GM23248 (cell line): ENCODE results near the gene SMIM44. TPM values are rescaled to one million over a fixed set of nuclear protein-coding genes. Genes with fewer than 3 reads are reported as not detected.
"Not testable (repeated sequence)": the region's sequence is repeated elsewhere in the genome, so short reads cannot be mapped to it uniquely, and the experiment has no call there.

ENCODE experiments used
- DNase-seq: peaks from one replicate; pipeline ENCODE4 v3.0.0-alpha.2; 2015
- H2AFZ ChIP-seq: fragments of 200-600 bp; sonication (generic); 2 replicates; pipeline ENCODE4 v1.6.1; 2016; ENCODE audit warnings: antibody characterized with exemption
- H3F3A ChIP-seq: fragments of 200-600 bp; sonication (generic); 2 replicates; pipeline ENCODE4 v1.6.1; 2016; ENCODE audit warnings: mild to moderate bottlenecking, antibody characterized with exemption, mixed run types; ENCODE audit not compliant: insufficient read depth
- H3K27ac ChIP-seq: fragments of 200-600 bp; sonication (generic); 2 replicates; pipeline ENCODE4 v1.5.1; 2016; ENCODE audit warnings: mild to moderate bottlenecking
- H3K27me3 ChIP-seq: fragments of 200-600 bp; sonication (generic); replicated peaks from 2 replicates; pipeline ENCODE4 v1.6.1; 2016; ENCODE audit warnings: mild to moderate bottlenecking; ENCODE audit not compliant: insufficient read depth
- H3K36me3 ChIP-seq: fragments of 200-600 bp; sonication (generic); 2 replicates; pipeline ENCODE4 v1.6.1; 2016; ENCODE audit warnings: low read depth, mild to moderate bottlenecking
- H3K4me1 ChIP-seq: fragments of 200-600 bp; sonication (generic); 2 replicates; pipeline ENCODE4 v1.6.1; 2016; ENCODE audit warnings: mild to moderate bottlenecking; ENCODE audit not compliant: insufficient read depth
- H3K4me2 ChIP-seq: fragments of 200-600 bp; sonication (generic); one replicate; pipeline ENCODE4 v1.6.1; 2016; ENCODE audit warnings: mild to moderate bottlenecking; ENCODE audit not compliant: unreplicated experiment
- H3K4me3 ChIP-seq: fragments of 200-600 bp; sonication (generic); 2 replicates; pipeline ENCODE4 v1.5.1; 2016; ENCODE audit warnings: mild to moderate bottlenecking
- H3K79me2 ChIP-seq: fragments of 200-600 bp; sonication (generic); 2 replicates; pipeline ENCODE4 v1.6.1; 2016; ENCODE audit warnings: mild to moderate bottlenecking; ENCODE audit not compliant: insufficient read depth
- H3K9ac ChIP-seq: fragments of 200-600 bp; sonication (generic); 2 replicates; pipeline ENCODE4 v1.6.1; 2016; ENCODE audit warnings: mild to moderate bottlenecking
- H3K9me2 ChIP-seq: fragments of 200-600 bp; sonication (generic); 2 replicates; pipeline ENCODE4 v1.6.1; 2016; ENCODE audit warnings: mixed run types, mild to moderate bottlenecking, moderate library complexity; ENCODE audit not compliant: insufficient read depth
- H3K9me3 ChIP-seq: fragments of 200-600 bp; sonication (generic); one replicate; pipeline ENCODE4 v1.6.1; 2017; ENCODE audit warnings: low read depth
- H4K20me1 ChIP-seq: fragments of 200-600 bp; sonication (generic); 2 replicates; pipeline ENCODE4 v1.6.0; 2016; ENCODE audit not compliant: insufficient read depth
- EZH2 ChIP-seq: fragments of 200-600 bp; sonication (generic); IDR thresholded peaks from 2 replicates; pipeline ENCODE4 v1.6.1; 2018; ENCODE audit warnings: antibody characterized with exemption, mild to moderate bottlenecking; ENCODE audit not compliant: insufficient read depth, poor library complexity, severe bottlenecking
- EZH2phosphoT487 ChIP-seq: fragments of 200-600 bp; sonication (generic); IDR thresholded peaks from 2 replicates; pipeline ENCODE4 v1.6.1; 2018; ENCODE audit warnings: antibody characterized with exemption, moderate library complexity, mild to moderate bottlenecking, low read depth; ENCODE audit not compliant: insufficient read depth
- WGBS, 2 experiments: methylation state at CpG; one replicate each; pipeline ENCODE4 v1.1.6; 2015 to 2017; ENCODE audit warnings: low lambda C conversion rate in 2 of 2, low coverage in 1 of 2; ENCODE audit errors: missing lambda C conversion rate in 2 of 2; 5-methylcytosine and 5-hydroxymethylcytosine counted together
- in situ Hi-C: fragments of 300-500 bp; cut with MboI; formaldehyde crosslinking; loops from 2 replicates; pipeline ENCODE4 v1.15.0; 2020
- polyA plus RNA-seq: library from polyadenylated mRNA; unstranded; fragments of >200 nt; fragmentation: Nextera tagmentation; extraction: Ambion mirVana; gene quantifications from 2 replicates; pipeline ENCODE4 v1.2.1, GENCODE V29; 2016
- total RNA-seq: library from RNA; depleted of rRNA; stranded (reverse); fragments of >200 nt; shearing (Covaris generic); gene quantifications from 2 replicates; pipeline ENCODE4 v1.2.3, GENCODE V29; 2014

The SMIM44 gene
- total and polyA plus RNA-seq, 2 experiments from 2014 or later: not detected

GRCh38 chr19:3508771-3509535 lies 25.7 kb upstream of the SMIM44 start:
- no peaks in the 10 kb centered on the region for H3K9me3 ChIP-seq
- in situ Hi-C loops: no loop called here
- no peaks in the 10 kb centered on the region for H3K27me3 ChIP-seq
- 89 to 93% methylated on average over 22 to 23 of the region's 23 CpGs for WGBS, 2 experiments
- no peaks in the 10 kb centered on the region for H3K9me2 ChIP-seq
- no peak for TF ChIP-seq EZH2phosphoT487
- TF ChIP-seq EZH2: no peak
- H3K79me2 ChIP-seq: peaks cover 77% of the 10 kb centered on the region
- peak overlapping the region; percentile 64 for H3K27ac ChIP-seq
- H3K4me3 ChIP-seq: no peak overlapping the region
- H3K4me1 ChIP-seq: peaks cover 8% of the 10 kb centered on the region; the same call in 1 of the 2 replicates
- no peaks in the 10 kb centered on the region for H3K36me3 ChIP-seq
- H2AFZ ChIP-seq: no peak overlapping the region
- H4K20me1 ChIP-seq: no peaks in the 10 kb centered on the region
- H3K9ac ChIP-seq: no peak overlapping the region
- no peak overlapping the region for H3K4me2 ChIP-seq
- H3F3A ChIP-seq: peaks cover 6% of the 10 kb centered on the region; the same call in 1 of the 2 replicates
- peak; percentile 18 for DNase-seq

DNA sequence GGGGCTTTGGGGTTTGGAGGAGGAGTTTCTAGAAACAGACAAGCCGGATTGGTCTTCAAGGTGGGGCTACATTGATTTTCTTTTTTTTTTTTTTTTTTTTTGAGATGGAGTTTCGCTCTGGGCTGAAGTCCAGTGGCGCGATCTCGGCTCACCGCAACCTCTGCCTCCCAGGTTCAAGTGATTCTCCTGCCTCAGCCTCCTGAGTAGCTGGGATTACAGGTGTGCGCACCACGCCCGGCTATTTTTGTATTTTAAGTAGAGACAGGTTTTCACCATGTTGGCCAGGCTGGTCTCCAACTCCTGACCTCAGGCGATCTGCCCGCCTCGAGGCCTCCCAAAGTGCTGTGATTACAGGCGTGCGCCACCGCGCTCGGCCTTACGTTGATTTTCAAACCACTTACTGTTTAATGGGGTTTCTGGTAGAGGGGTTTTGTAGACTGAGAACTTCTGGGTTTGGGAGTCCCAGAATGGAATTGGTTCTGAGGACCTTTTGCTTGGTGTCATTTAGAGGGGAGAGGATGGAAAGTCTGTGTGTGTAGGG lies 24.9 kb upstream of the SMIM44 start:
- H3K4me1 ChIP-seq: not testable (repeated sequence)

DNA sequence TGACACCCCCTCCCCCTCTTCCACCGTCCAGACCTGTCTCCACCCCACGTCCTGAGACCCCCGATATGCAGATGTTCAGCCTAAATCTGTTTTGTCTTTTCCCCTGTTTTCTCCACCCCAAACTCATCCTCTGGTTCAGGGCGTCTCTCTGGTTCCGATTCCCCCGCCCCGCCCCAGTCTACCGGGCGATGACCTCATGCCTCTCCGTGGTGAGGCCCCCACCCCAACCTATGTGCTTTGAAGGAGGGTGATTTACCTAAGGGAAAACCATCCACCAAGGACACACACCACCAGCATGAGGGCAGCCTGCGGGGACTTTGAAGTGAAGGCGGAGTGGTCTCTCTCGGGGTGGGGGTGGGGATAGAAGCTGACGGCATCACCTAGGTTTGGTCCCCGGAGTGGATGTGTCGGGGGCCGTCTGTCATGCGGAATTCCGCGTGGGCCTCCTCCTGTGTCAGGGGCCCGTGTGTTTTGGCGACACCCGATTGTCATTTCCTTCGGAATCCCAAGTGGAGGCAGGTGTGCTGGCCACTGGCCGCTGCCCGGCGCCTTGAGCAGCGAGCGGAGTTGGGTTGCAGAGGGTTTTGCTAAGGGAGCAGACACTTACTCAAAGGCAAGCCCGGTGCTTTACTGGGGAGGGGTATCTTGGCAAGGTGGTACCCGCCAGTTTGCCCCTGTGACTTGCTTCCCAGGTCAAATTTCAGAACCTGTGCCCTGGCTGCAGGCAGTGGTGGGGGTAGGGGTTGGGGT lies 24.3 kb upstream of the SMIM44 start:
- H3K36me3 ChIP-seq: no peaks in the 10 kb centered on the region
- H3K4me2 ChIP-seq: peak overlapping the region; percentile 89
- peak overlapping the region; percentile 93 for H3K9ac ChIP-seq
- H3F3A ChIP-seq: peaks cover 6% of the 10 kb centered on the region; the same call in 1 of the 2 replicates
- peak; percentile 52 for DNase-seq
- H3K27me3 ChIP-seq: no peaks in the 10 kb centered on the region
- 23% methylated on average over 29 to 31 of the region's 31 CpGs for WGBS, 2 experiments
- TF ChIP-seq EZH2 (no peak), EZH2phosphoT487 (no peak)
- 0 out of 2 replicates have a peak overlapping the region, but pooled peaks have one; percentile 54 for H2AFZ ChIP-seq
- no peaks in the 10 kb centered on the region for H3K9me2 ChIP-seq
- H3K79me2 ChIP-seq: peaks cover 63% of the 10 kb centered on the region
- H3K27ac ChIP-seq: peak overlapping the region; percentile 51
- no peaks in the 10 kb centered on the region for H4K20me1 ChIP-seq
- peak overlapping the region; percentile 87 for H3K4me3 ChIP-seq
- peaks cover 8% of the 10 kb centered on the region; the same call in 1 of the 2 replicates for H3K4me1 ChIP-seq
- H3K9me3 ChIP-seq: no peaks in the 10 kb centered on the region
- in situ Hi-C loops: no loop called here

More for the DNA sequence above, 24.9 kb upstream of the SMIM44 start:
- DNase-seq, H3K9ac ChIP-seq, in situ Hi-C loops, H3K9me3 ChIP-seq, H3K4me2 ChIP-seq, H3K27ac ChIP-seq, H4K20me1 ChIP-seq, H3K27me3 ChIP-seq, H3K36me3 ChIP-seq, H3F3A ChIP-seq, H3K9me2 ChIP-seq, H2AFZ ChIP-seq: not testable (repeated sequence)
- 90 to 94% methylated on average over 16 to 18 of the region's 18 CpGs for WGBS, 2 experiments
- Histone ChIP-seq H3K4me3 (peak overlapping the region; percentile 87), H3K79me2 (peaks cover 69% of the 10 kb centered on the region)

DNA sequence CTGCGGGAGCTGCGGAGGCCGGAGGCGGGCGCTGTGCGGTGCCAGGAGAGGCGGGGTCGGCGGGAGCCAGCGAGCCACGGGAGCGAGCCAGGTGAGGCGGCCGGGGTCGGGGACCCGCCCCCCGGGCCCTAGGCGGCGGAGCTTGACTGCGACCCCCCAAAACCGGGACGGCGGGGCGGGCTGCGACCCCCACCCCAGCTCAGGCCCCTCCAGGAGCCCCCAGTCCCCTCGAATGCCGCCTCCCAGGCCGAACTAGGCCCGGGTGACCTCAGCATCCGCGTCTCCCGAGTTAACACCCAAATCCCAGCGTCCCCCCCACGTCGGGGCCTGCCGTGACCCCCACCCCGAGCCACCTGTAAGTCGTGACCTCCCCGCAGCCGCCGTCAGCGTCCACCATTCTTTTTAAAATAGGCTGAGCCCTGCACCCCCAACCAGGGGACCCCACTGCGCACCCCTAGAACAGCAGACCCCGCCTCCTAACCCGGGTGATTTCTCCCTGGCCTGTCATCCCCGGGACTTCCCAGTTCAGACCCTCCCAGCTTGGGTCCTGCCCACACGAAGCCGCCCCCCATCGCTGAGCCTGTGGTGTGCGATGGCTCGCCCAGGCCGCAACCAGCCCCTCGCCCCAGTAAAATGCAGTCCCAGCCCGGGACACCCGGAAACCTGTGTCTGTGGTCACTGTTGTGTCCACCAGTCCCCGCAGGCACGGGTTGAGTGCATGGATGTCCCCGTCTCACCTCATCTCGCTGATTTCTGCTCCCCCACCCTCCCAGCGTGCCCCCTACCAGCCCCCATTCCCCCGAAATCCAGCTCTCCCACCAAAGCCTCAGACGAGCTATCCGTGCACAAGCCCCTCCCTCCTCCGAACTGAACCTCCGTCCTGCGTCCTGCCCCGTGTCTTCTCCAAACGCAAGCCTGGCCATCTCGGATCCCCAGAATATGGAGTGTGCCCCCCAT lies 23.4 kb upstream of the SMIM44 start:
- Histone ChIP-seq H2AFZ (peak overlapping the region; percentile 70), H4K20me1 (no peaks in the 10 kb centered on the region), H3K9ac (peak overlapping the region; percentile 93), H3K79me2 (peaks cover 54% of the 10 kb centered on the region), H3K4me2 (peak overlapping the region; percentile 89), H3K9me3 (no peaks in the 10 kb centered on the region), H3F3A (peaks cover 6% of the 10 kb centered on the region; the same call in 1 of the 2 replicates), H3K4me1 (peaks cover 8% of the 10 kb centered on the region; the same call in 1 of the 2 replicates), H3K27me3 (no peaks in the 10 kb centered on the region), H3K4me3 (peak overlapping the region; percentile 87), H3K36me3 (no peaks in the 10 kb centered on the region), H3K27ac (peak overlapping the region; percentile 51), H3K9me2 (no peaks in the 10 kb centered on the region)
- DNase-seq: peak; percentile 67
- 2% methylated on average over 25 to 58 of the region's 69 CpGs for WGBS, 2 experiments
- in situ Hi-C loops: no loop called here
- TF ChIP-seq EZH2: no peak
- TF ChIP-seq EZH2phosphoT487: no peak
